Skeletal muscle satellite cell (primary cell): ENCODE measurements around the gene ZCCHC14.
"Not testable (repeated sequence)": the region's sequence is repeated elsewhere in the genome, so short reads cannot be mapped to it uniquely, and the experiment has no call there.

Experiments used
- H3K27me3 ChIP-seq: 2 replicates; pipeline ENCODE4 v1.7.0; 2013; ENCODE audit warnings: low read length; ENCODE audit not compliant: control insufficient read depth, insufficient read depth
- H3K36me3 ChIP-seq: 2 replicates; pipeline ENCODE4 v1.7.0; 2013; ENCODE audit warnings: mild to moderate bottlenecking, control low read depth, low read length; ENCODE audit not compliant: insufficient read depth
- H3K4me1 ChIP-seq: 2 replicates; pipeline ENCODE4 v1.7.0; 2013; ENCODE audit warnings: low read length; ENCODE audit not compliant: control insufficient read depth, insufficient read depth
- H3K4me2 ChIP-seq: 2 replicates; pipeline ENCODE4 v1.7.0; 2013; ENCODE audit warnings: mild to moderate bottlenecking, low read length
- H3K4me3 ChIP-seq: 2 replicates; pipeline ENCODE4 v1.7.0; 2013; ENCODE audit warnings: low read length
- H3K9ac ChIP-seq: 2 replicates; pipeline ENCODE4 v1.7.0; 2013; ENCODE audit warnings: mild to moderate bottlenecking, low read depth, low read length, moderate library complexity
- H3K9me3 ChIP-seq: replicated peaks from 2 replicates; pipeline ENCODE4 v1.7.0; 2013; ENCODE audit warnings: mild to moderate bottlenecking, control low read depth, low read length

Gene ZCCHC14

DNA sequence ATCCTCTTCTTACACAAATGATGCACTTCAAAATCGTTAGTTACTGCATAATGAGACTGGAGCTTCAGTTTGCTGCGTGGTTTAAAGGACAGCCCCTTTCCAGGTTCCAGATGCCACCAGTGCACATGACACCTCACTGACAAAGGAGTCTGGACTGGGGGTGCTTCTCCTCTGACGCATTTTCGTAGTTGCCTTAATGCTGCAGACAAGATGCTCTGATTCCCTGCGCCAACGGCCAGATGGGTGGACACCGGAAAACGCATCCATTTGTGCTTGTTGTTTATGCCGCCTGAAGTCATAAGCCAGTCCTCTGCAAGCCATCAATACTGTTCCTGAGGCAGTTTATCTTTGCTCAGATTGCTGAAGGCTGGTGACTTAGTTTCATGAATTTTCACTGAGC, 125.3 kb downstream of the ZCCHC14 start:
- H3K9me3 ChIP-seq = no peaks in the 10 kb centered on the region
- no peak overlapping the region for H3K4me2 ChIP-seq
- H3K4me3 ChIP-seq = no peak overlapping the region
- H3K36me3 ChIP-seq = peaks cover 7% of the 10 kb centered on the region
- peaks cover 9% of the 10 kb centered on the region for H3K4me1 ChIP-seq
- no peak overlapping the region for H3K9ac ChIP-seq
- no peaks in the 10 kb centered on the region for H3K27me3 ChIP-seq

DNA sequence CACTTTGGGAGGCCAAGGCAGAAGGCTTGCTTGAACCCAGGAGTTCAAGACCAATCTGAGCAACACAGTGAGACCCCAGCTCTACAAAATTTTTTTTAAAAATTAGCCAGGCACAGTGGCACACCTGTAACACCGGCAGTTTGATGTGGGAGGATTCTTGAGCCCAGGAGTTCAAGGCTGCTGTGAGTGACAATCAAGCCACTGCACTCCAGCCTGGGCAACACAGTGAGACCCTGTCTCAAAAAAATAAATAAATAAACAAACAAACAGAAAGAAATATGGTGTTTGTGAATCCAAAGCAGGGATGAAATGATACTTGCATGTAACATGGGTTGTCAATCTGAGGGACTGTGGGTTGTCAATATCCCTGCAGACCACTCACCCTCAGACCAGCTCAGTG, 125.9 kb downstream of the ZCCHC14 start:
- Histone ChIP-seq H3K4me3 (no peak overlapping the region), H3K36me3 (peaks cover 9% of the 10 kb centered on the region), H3K9me3 (no peaks in the 10 kb centered on the region), H3K27me3 (no peaks in the 10 kb centered on the region), H3K9ac (no peak overlapping the region), H3K4me1 (peaks cover 9% of the 10 kb centered on the region), H3K4me2 (no peak overlapping the region)

DNA sequence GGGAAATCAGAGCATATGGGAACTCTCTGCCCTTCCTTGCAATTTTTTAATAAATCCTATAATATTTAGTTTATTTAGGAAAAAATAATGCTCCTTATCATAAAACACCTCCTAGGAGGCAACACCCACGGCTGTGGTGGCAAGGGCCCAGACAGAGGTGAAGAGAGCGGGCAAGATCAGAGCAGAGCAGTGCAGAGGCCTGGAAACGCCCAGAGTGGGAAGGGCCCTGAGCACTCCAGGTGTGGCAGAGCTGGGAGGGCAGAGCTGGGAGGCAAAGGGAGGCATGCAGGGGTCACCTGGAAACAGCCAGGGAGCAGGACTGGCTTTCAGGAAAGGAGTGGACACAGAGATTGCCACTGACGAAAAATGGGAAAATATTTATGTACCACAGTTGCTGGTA, 126.5 kb downstream of the ZCCHC14 start:
- H3K4me2 ChIP-seq = no peak overlapping the region
- H3K9me3 ChIP-seq = no peaks in the 10 kb centered on the region
- H3K4me3 ChIP-seq = no peak overlapping the region
- no peak overlapping the region for H3K9ac ChIP-seq
- peaks cover 15% of the 10 kb centered on the region for H3K36me3 ChIP-seq
- peaks cover 9% of the 10 kb centered on the region for H3K4me1 ChIP-seq
- H3K27me3 ChIP-seq = no peaks in the 10 kb centered on the region

GRCh38 chr16:87365021-87365713, 127.7 kb downstream of the ZCCHC14 start:
- no peak overlapping the region for H3K4me2 ChIP-seq
- H3K36me3 ChIP-seq = peaks cover 20% of the 10 kb centered on the region
- peaks cover 9% of the 10 kb centered on the region for H3K4me1 ChIP-seq
- no peaks in the 10 kb centered on the region for H3K27me3 ChIP-seq
- no peak overlapping the region for H3K4me3 ChIP-seq
- H3K9ac ChIP-seq = no peak overlapping the region
- H3K9me3 ChIP-seq = no peaks in the 10 kb centered on the region

DNA sequence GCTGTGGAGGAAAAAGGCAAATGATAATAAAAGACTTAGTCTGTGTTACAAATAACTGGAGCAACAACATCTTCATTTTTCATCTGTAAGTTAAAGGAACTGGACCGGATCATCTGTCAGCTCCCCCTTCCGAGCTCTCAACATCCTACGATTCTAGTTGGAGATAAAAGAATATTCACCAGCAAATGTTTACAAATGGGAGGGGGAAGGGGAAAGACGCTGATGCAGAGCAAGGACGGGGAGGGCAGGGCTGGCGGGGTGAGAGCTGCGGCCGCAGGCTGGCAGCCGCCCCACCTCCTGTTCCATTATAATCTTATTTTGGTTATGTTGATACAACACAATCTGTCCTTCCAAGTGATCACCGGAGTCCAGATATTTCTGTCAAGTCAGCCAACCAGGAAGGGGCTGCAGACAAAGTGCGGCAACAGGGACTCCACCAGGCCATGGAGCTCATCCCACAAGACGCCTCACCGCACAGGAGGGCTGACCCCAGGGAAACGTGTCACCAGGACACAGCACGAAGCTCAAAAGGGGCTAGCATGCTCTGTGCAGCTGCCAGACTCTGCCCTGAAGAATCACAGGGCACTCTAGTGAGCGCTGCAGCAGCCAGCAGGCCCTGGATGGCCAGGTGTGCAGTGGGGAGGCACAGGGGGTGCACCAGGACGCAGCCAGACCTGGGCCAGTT, 128.9 kb downstream of the ZCCHC14 start:
- Histone ChIP-seq H3K27me3 (no peaks in the 10 kb centered on the region), H3K4me2 (peak overlapping the region; percentile 21), H3K9me3 (no peaks in the 10 kb centered on the region), H3K36me3 (peaks cover 33% of the 10 kb centered on the region), H3K4me3 (no peak overlapping the region), H3K9ac (no peak overlapping the region), H3K4me1 (peaks cover 9% of the 10 kb centered on the region)

- not testable (repeated sequence) for H3K27me3 ChIP-seq, H3K9ac ChIP-seq, H3K4me1 ChIP-seq, H3K4me2 ChIP-seq, H3K4me3 ChIP-seq, H3K9me3 ChIP-seq
- peaks cover 42% of the 10 kb centered on the region for H3K36me3 ChIP-seq
These were observed 129.8 kb downstream of the ZCCHC14 start for GRCh38 chr16:87362828-87363559.

DNA sequence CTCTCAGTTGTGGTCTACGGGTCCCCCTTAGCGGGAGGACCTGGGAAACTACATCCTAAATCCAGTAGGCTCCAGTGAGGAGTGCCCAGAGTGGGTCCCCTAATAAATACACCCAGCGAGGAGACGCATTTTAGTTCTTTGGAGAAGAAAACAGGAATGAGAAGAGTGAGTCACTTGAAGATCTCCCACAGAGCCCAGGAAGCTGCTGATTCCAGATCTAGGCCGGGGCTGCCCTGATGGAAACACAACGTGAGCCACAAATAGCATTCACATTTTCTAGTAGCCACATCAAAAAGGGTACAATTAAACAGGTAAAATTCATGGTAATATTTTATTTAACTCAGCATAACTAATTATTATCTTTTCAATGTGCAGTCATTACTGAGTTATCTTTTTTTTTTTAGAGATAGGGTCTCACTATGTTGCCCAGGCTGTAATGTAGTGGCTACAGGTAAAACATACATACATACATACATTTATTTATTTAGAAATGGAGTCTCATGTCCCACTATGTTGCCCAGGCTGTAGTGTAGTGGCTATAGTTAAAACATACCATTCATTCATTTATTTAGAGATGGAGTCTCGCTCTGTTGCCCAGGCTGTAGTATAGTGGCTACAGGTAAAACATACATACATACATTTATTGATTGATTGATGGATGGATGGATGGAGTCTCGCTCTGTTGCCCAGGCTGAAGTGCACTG, 130.8 kb downstream of the ZCCHC14 start:
- Histone ChIP-seq H3K27me3 (no peaks in the 10 kb centered on the region), H3K36me3 (peaks cover 46% of the 10 kb centered on the region), H3K4me3 (no peak overlapping the region), H3K9ac (no peak overlapping the region), H3K4me1 (peaks cover 9% of the 10 kb centered on the region), H3K9me3 (no peaks in the 10 kb centered on the region), H3K4me2 (no peak overlapping the region)

DNA sequence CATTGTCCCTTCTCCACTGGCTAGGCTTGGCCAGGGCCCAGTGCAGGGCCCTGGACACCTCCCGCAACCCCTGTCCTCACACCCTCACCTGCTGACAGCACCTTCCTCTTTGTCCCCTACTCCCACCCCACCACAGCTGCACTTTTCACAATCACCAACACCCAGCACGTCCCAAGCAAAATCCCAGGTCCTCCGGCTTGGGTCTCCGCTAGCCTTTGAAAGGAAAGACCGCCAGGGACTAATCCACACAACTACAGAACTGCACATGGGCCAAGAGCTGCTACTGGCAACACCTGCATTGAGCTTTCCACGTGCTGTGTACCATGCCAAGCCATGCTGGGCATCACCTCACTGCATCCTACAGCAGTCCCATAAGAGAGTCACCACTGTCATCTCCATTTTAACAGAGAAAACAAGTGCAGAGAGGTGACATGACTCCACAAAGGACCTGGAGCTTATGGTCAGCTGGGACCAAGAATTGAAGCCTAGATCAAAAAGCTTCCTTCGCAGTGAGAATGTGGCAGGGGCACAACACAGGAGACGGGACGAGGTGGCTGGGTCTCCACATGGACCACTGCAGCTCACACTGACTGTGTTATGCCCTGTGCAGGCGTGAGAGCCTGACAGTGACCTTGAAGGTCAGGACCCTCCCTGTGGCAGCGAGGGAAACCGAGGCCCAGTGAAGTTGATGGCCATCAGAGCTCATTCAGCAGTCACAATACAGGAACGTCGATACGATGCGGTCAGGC, 131.8 kb downstream of the ZCCHC14 start:
- Histone ChIP-seq H3K27me3 (no peaks in the 10 kb centered on the region), H3K4me1 (peaks cover 9% of the 10 kb centered on the region), H3K4me2 (no peak overlapping the region), H3K9me3 (no peaks in the 10 kb centered on the region), H3K4me3 (no peak overlapping the region), H3K9ac (no peak overlapping the region), H3K36me3 (peaks cover 56% of the 10 kb centered on the region)

DNA sequence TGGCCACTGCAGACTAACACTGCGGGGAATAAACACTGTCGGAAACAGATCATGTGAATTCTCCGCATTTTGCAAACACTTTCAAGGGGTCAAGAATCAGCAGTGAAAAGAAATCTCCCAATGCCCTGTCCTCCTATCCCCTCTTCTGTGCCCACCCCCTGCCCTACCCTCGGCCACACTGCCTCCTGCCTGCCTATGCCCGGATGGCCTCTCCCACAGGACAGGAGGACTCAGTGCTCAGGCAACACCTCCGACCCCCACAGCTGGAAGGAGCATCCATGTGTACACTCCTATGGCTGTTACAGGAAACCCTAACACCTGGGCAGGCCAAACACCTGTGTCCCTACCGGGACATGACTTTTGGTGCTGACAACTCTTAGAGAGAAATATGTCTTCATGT, 133.7 kb downstream of the ZCCHC14 start:
- H3K9me3 ChIP-seq = no peaks in the 10 kb centered on the region
- no peaks in the 10 kb centered on the region for H3K27me3 ChIP-seq
- no peak overlapping the region for H3K4me3 ChIP-seq
- peaks cover 4% of the 10 kb centered on the region for H3K4me1 ChIP-seq
- no peak overlapping the region for H3K4me2 ChIP-seq
- peaks cover 51% of the 10 kb centered on the region for H3K36me3 ChIP-seq
- no peak overlapping the region for H3K9ac ChIP-seq

GRCh38 chr16:87358696-87359095, 134.1 kb downstream of the ZCCHC14 start:
- peaks cover under 1% of the 10 kb centered on the region for H3K4me1 ChIP-seq
- H3K27me3 ChIP-seq = no peaks in the 10 kb centered on the region
- H3K36me3 ChIP-seq = peaks cover 49% of the 10 kb centered on the region
- H3K9ac ChIP-seq = no peak overlapping the region
- no peak overlapping the region for H3K4me2 ChIP-seq
- no peak overlapping the region for H3K4me3 ChIP-seq
- H3K9me3 ChIP-seq = no peaks in the 10 kb centered on the region

DNA sequence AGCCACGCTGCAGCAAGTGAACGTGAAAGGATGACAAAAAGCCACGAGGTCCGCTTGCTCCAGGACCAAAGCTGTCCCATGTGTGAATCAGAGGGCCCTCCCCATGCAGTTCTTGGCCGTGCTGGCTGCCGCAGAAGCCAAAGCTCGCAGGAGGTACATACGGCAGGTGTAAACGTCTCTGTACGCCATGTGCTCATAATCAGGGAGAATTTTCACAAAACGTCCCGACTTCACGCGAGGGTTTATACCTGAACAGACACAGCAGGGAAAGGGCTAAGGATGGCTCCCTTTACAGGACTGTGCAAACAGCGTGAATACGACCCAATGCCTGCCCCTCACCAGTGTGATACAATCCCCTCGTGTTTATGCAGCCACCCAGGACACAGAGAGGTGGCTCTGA, 134.6 kb downstream of the ZCCHC14 start:
- no peak overlapping the region for H3K4me3 ChIP-seq
- no peaks in the 10 kb centered on the region for H3K4me1 ChIP-seq
- H3K4me2 ChIP-seq = no peak overlapping the region
- H3K9ac ChIP-seq = no peak overlapping the region
- H3K27me3 ChIP-seq = no peaks in the 10 kb centered on the region
- H3K9me3 ChIP-seq = no peaks in the 10 kb centered on the region
- peaks cover 49% of the 10 kb centered on the region for H3K36me3 ChIP-seq
